Tibial artery (tissue), 4 donors: ENCODE results near the gene CD59.

Experiments used
- DNase-seq, 2 donors: peaks; one replicate each; pipeline ENCODE4 v3.0.0-alpha.2; 2019
- H3K27ac ChIP-seq, 2 donors: fragments of 200-600 bp; sonication (generic) in 1 of 2; 1 replicate in 1 of 2; 2 replicates in 1 of 2; pipeline ENCODE4 v1.5.1; 2018 to 2019; ENCODE audit warnings: mild to moderate bottlenecking in 1 of 2
- H3K27me3 ChIP-seq, 2 donors: fragments of 200-600 bp; sonication (generic) in 1 of 2; one replicate each; pipeline versions ENCODE4 v1.5.1 to v1.6.0; 2016 to 2019
- H3K36me3 ChIP-seq, 3 donors: fragments of 200-600 bp; sonication (generic) in 2 of 3; one replicate each; pipeline ENCODE4 v1.5.1; 2016 to 2019; ENCODE audit warnings: mild to moderate bottlenecking in 2 of 3
- H3K4me1 ChIP-seq, 4 donors: fragments of 200-600 bp; sonication (generic) in 2 of 4; 1 replicate in 3 of 4; 2 replicates in 1 of 4; pipeline ENCODE4 v1.5.1; 2016 to 2019
- H3K4me3 ChIP-seq, 2 donors: fragments of 200-600 bp; sonication (generic) in 1 of 2; 1 replicate in 1 of 2; 2 replicates in 1 of 2; pipeline ENCODE4 v1.5.1; 2018 to 2019; ENCODE audit warnings: mild to moderate bottlenecking in 2 of 2
- H3K9me3 ChIP-seq, 3 donors: fragments of 200-600 bp; sonication (generic) in 1 of 3; one replicate each; pipeline ENCODE4 v1.5.1; 2016 to 2019
- CTCF ChIP-seq, 2 experiments: fragments of 200-600 bp in 1 of 2; fragments of 450-650 bp in 1 of 2; IDR thresholded peaks; one replicate each; pipeline ENCODE4 v1.5.1; 2017 to 2019; ENCODE audit warnings: antibody characterized with exemption in 2 of 2, mild to moderate bottlenecking in 1 of 2, moderate library complexity in 1 of 2
- intact Hi-C: fragments of 100-400 bp; cut with DNase I; formaldehyde crosslinking; loops from one replicate; pipeline ENCODE4 v1.15.0; 2023; ENCODE audit warnings: low total_unique reads

Gene CD59

GRCh38 chr11:33655842-33656600 is 80.2 kb downstream of the CD59 start:
- DNase-seq: no peak
- TF ChIP-seq CTCF (IDR thresholded peaks at IDR 0.05): no peak
- H3K27me3 ChIP-seq: no peaks in the 10 kb centered on the region
- H3K4me3 ChIP-seq: no peak overlapping the region
- H3K9me3 ChIP-seq: no peaks in the 10 kb centered on the region
- no peak overlapping the region for H3K27ac ChIP-seq
- intact Hi-C loops: no loop called here
- peaks cover 0 to 16% (median 11%) of the 10 kb centered on the region in 4 donors for H3K4me1 ChIP-seq
- no peaks in the 10 kb centered on the region for H3K36me3 ChIP-seq

DNA sequence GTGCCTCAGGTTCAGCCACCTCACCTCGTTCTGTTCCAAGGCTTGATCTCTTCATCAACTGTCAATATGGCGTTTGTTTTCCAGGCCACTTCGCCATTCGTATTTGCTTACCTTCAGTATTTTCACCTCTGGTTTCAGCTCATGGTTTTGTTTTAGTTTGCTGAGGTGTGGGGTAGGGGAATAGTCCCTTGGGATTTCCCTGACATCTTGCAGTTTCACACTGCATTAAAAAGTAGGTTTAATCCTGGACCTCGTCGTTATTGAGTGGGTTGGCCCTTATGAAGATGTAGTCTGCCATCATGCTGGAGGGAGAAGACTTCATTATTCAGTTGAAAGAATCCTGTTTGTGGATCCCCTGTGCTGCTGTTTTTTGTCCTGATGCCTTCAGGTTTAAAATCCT is 81.6 kb downstream of the CD59 start:
- Histone ChIP-seq H3K4me1 (peaks cover 0 to 16% (median 11%) of the 10 kb centered on the region in 4 donors), H3K27me3 (no peaks in the 10 kb centered on the region), H3K27ac (no peak overlapping the region), H3K9me3 (no peaks in the 10 kb centered on the region), H3K4me3 (no peak overlapping the region), H3K36me3 (no peaks in the 10 kb centered on the region)
- TF ChIP-seq CTCF (IDR thresholded peaks at IDR 0.05): no peak
- intact Hi-C loops: no loop called here
- no peak for DNase-seq
